OCI-LY1 (cell line): Measurements from ENCODE around the gene TMED6.

Source experiments
- EZH2 ChIP-seq: fragments of 200-600 bp; sonication (generic), shearing (Covaris generic); IDR thresholded peaks from 2 replicates; pipeline ENCODE4 v1.8.0; 2017; ENCODE audit warnings: borderline replicate concordance, mixed run types, mild to moderate bottlenecking, antibody characterized with exemption, low read length, moderate library complexity, mixed read lengths
- TF ChIP-seq, protein P1 (sequence below): fragments of 200-600 bp; sonication (generic), shearing (Covaris generic); IDR thresholded peaks from 2 replicates; pipeline ENCODE4 v1.5.1; 2017; ENCODE audit warnings: mild to moderate bottlenecking, antibody characterized with exemption, low read length, moderate library complexity, mixed read lengths

DNA sequence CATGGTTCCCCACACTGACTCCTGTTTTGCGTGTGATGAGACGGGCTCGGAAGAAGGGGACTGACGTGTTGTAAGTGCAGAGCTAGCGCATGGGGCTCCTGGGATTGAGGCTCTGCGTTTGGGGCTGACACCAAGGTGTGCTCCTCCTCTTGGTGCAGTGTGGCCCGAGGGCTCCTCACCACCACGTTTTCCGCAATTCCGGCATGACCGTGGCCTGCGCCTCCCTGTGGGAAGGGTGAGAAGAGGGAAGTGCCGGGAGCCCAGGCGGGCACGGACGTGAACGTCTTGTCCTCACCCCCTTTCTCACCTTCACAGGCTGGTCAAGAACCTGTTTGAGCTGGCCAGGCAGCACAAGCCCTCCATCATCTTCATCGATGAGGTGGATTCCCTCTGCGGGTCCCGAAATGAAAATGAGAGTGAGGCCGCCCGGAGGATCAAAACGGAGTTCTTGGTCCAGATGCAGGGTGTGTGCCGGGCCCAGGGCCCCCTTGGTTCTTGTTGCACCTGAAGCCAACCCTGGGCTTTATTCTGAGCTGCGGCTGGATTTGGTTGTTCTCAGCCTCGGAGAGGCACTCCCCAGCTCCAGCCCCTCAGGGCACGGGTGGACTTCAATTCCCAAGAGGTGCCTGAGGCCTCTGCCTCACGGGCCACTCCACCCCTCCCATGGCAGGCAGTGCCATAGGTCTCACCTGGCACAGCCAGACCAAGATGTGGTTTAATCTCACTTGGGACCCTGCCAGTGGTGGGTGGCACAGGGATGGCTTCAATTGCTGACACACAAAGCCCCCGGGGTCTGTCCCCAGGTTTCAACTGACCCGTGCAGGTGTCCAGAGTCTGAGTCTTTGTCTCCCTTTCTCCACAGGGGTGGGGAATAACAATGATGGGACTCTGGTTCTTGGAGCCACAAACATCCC, 31.5 kb downstream of the TMED6 start:
- TF ChIP-seq, protein P1, sequence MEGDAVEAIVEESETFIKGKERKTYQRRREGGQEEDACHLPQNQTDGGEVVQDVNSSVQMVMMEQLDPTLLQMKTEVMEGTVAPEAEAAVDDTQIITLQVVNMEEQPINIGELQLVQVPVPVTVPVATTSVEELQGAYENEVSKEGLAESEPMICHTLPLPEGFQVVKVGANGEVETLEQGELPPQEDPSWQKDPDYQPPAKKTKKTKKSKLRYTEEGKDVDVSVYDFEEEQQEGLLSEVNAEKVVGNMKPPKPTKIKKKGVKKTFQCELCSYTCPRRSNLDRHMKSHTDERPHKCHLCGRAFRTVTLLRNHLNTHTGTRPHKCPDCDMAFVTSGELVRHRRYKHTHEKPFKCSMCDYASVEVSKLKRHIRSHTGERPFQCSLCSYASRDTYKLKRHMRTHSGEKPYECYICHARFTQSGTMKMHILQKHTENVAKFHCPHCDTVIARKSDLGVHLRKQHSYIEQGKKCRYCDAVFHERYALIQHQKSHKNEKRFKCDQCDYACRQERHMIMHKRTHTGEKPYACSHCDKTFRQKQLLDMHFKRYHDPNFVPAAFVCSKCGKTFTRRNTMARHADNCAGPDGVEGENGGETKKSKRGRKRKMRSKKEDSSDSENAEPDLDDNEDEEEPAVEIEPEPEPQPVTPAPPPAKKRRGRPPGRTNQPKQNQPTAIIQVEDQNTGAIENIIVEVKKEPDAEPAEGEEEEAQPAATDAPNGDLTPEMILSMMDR: no peak
- TF ChIP-seq EZH2: no peak
